ENCODE results near the gene FMNL2.

DNA sequence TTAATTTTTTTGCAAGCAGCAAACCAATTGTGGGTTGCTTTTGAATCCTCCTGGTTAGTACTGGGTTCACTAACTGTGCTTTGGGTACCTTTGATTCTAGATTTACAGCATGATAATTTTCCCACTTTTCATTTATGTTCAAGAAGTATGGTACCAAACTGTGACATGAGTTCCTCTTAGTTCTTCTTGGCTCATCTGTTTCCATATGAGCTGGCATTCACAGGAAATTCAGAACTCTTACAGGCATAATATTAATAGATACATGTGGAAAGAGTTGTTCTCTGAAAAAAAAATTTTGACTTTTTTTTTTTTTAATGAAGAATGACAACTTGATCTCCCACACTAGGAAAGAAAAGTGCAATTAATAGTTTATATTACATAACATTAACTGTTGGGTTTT is 59.4 kb downstream of the FMNL2 start:
- TF ChIP-seq, protein P1, sequence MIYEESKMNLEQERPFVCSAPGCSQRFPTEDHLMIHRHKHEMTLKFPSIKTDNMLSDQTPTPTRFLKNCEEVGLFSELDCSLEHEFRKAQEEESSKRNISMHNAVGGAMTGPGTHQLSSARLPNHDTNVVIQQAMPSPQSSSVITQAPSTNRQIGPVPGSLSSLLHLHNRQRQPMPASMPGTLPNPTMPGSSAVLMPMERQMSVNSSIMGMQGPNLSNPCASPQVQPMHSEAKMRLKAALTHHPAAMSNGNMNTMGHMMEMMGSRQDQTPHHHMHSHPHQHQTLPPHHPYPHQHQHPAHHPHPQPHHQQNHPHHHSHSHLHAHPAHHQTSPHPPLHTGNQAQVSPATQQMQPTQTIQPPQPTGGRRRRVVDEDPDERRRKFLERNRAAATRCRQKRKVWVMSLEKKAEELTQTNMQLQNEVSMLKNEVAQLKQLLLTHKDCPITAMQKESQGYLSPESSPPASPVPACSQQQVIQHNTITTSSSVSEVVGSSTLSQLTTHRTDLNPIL (CRISPR knock-in tag; IDR thresholded peaks at IDR 0.05; ENCODE audit: low read depth), result no peak
- TF ChIP-seq ZFP30 (CRISPR knock-in tag; IDR thresholded peaks at IDR 0.05), result no peak
- TF ChIP-seq, protein P2, sequence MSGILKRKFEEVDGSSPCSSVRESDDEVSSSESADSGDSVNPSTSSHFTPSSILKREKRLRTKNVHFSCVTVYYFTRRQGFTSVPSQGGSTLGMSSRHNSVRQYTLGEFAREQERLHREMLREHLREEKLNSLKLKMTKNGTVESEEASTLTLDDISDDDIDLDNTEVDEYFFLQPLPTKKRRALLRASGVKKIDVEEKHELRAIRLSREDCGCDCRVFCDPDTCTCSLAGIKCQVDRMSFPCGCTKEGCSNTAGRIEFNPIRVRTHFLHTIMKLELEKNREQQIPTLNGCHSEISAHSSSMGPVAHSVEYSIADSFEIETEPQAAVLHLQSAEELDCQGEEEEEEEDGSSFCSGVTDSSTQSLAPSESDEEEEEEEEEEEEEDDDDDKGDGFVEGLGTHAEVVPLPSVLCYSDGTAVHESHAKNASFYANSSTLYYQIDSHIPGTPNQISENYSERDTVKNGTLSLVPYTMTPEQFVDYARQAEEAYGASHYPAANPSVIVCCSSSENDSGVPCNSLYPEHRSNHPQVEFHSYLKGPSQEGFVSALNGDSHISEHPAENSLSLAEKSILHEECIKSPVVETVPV (CRISPR knock-in tag; IDR thresholded peaks at IDR 0.05), result no peak
- no peak for TF ChIP-seq ESRRG (CRISPR knock-in tag; IDR thresholded peaks at IDR 0.05)
- TF ChIP-seq, protein P3, sequence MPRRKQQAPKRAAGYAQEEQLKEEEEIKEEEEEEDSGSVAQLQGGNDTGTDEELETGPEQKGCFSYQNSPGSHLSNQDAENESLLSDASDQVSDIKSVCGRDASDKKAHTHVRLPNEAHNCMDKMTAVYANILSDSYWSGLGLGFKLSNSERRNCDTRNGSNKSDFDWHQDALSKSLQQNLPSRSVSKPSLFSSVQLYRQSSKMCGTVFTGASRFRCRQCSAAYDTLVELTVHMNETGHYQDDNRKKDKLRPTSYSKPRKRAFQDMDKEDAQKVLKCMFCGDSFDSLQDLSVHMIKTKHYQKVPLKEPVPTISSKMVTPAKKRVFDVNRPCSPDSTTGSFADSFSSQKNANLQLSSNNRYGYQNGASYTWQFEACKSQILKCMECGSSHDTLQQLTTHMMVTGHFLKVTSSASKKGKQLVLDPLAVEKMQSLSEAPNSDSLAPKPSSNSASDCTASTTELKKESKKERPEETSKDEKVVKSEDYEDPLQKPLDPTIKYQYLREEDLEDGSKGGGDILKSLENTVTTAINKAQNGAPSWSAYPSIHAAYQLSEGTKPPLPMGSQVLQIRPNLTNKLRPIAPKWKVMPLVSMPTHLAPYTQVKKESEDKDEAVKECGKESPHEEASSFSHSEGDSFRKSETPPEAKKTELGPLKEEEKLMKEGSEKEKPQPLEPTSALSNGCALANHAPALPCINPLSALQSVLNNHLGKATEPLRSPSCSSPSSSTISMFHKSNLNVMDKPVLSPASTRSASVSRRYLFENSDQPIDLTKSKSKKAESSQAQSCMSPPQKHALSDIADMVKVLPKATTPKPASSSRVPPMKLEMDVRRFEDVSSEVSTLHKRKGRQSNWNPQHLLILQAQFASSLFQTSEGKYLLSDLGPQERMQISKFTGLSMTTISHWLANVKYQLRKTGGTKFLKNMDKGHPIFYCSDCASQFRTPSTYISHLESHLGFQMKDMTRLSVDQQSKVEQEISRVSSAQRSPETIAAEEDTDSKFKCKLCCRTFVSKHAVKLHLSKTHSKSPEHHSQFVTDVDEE (CRISPR knock-in tag; IDR thresholded peaks at IDR 0.05), result no peak
- TF ChIP-seq PPARA (CRISPR knock-in tag; IDR thresholded peaks at IDR 0.05; ENCODE audit: borderline replicate concordance), result no peak
- TF ChIP-seq, protein P4, sequence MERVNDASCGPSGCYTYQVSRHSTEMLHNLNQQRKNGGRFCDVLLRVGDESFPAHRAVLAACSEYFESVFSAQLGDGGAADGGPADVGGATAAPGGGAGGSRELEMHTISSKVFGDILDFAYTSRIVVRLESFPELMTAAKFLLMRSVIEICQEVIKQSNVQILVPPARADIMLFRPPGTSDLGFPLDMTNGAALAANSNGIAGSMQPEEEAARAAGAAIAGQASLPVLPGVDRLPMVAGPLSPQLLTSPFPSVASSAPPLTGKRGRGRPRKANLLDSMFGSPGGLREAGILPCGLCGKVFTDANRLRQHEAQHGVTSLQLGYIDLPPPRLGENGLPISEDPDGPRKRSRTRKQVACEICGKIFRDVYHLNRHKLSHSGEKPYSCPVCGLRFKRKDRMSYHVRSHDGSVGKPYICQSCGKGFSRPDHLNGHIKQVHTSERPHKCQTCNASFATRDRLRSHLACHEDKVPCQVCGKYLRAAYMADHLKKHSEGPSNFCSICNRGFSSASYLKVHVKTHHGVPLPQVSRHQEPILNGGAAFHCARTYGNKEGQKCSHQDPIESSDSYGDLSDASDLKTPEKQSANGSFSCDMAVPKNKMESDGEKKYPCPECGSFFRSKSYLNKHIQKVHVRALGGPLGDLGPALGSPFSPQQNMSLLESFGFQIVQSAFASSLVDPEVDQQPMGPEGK (CRISPR knock-in tag; IDR thresholded peaks at IDR 0.05; ENCODE audit: borderline replicate concordance), result no peak
- no peak for TF ChIP-seq CSDC2 (CRISPR knock-in tag; IDR thresholded peaks at IDR 0.05)
